Inflammatory macrophage (primary cell): ENCODE results near the gene LCOR.
"Not testable (repeated sequence)": the region's sequence is repeated elsewhere in the genome, so short reads cannot be mapped to it uniquely, and the experiment has no call there.

Source experiments
- DNase-seq, 2 donors: peaks; one replicate each; pipeline ENCODE4 v3.0.0-alpha.2; 2020 to 2022

Gene LCOR

DNA sequence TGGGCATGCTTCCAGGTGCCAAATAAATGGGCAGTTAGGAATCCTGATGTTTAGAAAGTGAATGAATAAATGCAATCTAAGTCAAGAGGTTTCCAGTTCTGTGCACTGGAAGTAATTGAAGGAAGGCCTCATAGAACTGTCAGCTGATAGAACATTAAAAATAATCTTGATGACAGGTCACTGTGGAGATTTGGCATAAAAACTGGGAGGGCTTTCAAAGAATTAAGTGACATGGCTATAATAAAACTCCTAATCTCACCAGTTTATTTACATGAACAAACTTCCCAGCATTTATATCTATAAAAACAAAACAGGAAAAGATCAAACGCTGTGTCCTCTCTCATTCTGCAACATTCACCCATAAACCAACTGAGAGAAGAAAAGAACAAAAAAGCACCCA lies 183.1 kb downstream of the LCOR start:
- DNase-seq: no peak

- DNase-seq: no peak
Measured at GRCh38 chr10:97016728-97017473, 184.8 kb downstream of the LCOR start.

DNA sequence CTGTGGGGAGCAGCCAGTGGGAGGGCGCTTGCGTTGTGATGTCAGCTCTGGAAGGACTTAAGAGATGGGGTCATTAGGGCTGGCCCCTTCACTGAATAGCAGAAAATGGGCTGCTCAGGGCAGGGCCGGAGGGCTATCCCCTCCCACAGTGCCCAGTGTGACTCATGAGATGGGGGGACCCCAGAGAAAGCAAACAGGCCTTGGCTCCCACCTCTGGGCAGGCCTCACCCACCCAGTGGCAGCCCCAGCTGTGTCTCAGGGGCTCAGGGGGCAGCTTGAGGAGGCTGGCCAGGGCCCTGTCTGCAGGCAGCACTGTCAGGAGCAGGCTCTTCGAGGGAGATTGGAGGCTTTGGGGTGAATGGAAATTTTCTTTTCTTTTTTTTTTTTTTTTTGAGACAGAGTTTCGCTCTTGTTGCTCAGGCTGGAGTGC lies 185.4 kb downstream of the LCOR start:
- DNase-seq: no peak

- no peak for DNase-seq
Measured at GRCh38 chr10:97018251-97019212, 186.4 kb downstream of the LCOR start.

DNA sequence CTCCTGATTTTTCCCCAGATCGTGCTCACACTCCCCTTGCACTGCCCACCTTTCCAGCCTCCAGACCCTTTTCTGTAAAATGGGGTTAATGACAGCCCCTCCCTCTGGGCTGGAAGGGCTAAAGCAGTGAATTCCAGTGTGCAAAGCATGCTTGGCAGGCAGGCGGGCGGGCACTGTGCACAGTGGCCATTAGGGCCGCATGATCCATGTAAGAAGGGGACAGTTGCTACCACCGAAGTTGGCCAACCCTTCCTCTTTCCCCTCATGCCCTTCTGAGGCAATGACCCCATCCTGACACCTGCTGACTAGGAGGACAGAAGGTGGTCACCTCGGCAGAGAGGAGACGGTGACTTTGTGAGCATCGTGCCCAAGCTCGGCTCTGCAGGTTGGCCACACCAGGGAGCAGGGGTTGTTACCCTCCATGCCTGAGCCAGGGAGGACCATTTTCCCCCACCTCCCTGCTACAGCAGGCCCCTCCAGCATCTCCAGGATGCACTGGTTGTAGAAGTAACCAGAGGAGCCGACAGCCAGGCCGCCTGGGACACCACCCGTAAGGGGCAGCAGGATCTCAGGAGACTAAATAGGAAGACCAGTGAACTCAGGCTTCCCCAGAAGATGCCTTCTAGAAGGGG lies 187.2 kb downstream of the LCOR start:
- DNase-seq: no peak

DNA sequence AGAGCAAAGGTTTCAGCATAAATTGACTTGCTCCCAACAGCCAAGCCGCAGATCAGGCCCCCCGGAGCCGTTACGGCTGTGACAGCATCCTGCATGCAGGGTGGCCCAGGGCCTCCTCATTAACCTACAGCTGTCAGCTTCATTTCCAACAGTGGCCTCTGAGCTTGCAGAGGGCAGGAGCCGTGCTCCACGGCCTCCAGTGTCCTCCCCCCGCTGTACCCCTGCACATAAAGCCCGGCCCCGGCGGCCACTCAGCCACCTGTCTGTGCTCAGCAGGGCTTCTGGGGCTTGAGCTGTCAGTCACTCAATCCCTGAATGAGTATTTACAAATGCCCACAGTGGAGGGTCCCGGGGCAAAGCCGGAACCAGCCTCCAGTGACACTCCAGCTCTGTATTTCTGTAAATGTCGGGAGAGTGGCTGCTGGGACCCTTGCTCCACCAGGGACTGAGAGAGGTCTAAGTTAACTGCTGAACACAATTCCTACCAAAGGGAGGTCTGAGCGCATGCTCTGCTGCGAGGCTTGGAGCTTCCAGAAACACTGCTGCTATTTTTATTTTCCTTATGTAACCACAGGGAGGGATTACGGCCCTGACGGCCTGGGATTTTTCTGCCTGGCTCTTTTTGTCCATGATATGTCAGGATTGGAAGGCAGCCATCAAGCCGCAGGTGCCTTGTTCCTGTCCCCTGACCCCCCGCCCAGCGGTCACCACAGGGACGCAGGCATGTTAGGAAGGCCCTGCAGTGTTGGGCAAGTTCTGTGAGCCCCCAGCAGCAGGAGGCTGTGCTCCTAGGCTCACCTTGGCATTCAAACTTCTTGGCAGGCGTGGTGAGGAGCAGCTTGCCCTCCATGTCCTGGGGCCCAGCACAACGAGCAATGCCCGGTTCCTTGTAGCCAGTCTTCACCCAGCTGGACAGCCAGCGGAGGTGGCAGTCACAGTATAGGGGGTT lies 188.6 kb downstream of the LCOR start:
- DNase-seq: no peak

- DNase-seq: no peak
Measured at GRCh38 chr10:97022616-97023015, 190.5 kb downstream of the LCOR start.

GRCh38 chr10:97023401-97024167 lies 191.5 kb downstream of the LCOR start:
- no peak for DNase-seq

- DNase-seq: no peak
Measured at GRCh38 chr10:97024168-97025073, 192.3 kb downstream of the LCOR start.

DNA sequence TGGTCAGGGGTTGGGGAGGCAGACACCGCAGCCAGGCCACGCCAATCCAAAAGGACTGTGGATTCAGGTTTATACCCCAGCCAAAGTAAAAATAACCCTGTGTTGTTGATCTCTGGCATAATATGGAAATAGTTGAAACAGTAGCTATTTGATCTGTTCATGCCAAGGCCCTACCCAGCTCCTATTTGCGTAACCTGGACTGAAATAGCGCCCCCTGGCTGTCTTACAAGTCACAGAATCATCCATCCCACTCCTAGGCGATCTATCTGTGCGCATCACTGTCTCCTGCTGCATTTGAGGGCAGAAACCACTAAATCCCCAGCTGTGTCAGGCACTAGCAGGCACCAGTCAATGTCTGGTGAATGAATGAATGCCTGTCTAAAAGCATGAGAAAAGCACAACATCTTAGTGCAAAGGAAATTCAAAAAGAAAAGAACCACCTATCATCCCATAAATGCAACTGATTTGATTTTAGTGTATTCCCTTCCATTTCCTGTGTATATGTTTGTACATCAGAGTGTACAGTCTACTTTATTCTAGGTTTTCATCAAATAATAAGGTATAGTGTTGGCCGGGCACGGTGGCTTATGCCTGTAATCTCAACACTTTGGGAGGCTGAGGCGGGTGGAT lies 193.6 kb downstream of the LCOR start:
- peak; percentile 39 to 60 for DNase-seq

GRCh38 chr10:97028126-97028831 lies 196.2 kb downstream of the LCOR start:
- DNase-seq: no peak

DNA sequence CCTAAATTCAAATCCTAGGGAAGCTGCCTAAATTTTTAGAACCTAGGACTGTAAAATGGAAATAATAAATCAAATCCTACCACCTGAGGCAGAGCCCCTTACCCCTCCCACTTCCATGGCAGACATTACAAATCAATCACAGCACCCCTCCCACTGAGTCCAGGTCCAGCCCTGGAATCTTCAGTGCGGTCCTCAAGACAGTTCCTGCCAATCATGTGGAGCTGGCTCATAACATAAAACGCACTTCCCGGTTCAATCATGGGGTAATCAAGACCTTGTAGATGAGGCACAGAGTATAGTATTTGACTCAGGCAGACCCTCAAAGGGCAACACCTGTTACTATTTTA lies 196.7 kb downstream of the LCOR start:
- DNase-seq: no peak

DNA sequence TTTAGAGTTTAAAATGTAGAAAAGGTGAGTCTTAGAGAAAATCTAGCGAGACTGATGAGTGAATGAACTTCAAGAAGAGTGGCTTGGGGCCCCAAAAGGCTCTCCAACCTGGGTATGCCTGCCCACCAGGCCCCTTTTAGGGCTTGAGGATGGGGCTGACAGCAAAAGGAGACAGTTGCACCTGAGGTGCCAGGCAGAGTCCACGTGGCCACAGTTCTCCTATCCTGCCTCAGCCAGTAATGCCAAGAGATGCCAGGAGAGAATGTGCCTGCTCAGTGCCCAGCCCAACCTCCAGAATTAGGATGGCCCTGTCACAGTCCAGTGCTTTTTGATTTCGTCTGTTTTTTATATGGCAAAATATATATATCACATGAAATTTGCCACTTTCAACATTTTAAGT lies 197.2 kb downstream of the LCOR start:
- DNase-seq: no peak

DNA sequence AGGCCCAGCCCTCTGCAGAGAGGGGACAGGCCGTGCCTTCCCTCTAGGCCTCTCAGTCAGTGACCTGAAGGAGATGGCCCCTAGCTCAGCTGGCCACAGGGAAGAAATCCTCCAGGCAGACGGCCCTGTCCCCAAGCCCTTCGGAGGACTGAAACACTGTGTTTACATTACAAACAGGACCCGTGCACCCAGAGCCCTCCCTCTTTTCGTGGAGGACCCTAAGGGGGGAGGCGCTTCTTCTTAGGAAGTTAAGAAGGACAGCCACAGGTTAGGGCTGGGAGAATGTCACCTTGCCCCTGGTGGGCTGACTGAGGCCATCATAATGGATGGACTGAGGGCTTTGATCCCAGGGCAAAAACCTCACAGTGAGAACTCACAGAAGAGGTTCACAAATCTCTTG lies 198.8 kb downstream of the LCOR start:
- DNase-seq: no peak

DNA sequence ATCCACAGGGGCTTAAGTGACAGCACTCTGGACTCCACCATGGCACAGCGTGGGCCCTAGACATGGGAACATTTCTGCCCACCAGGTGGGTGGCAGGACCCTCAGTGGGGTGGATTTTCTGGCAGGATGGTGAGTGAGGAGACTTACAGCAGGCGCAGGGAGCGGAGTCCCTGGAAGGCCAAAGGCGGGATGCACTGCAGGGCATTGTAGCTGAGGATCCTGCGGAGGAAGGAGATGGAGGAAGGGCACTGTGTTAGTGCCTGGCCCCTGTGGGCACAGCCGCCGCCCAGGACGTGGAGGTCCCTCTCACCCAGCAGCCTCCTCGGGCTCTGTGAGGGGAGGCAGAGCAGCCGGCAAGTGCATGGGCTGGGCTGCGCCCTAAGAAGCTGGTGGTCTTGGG lies 199.4 kb downstream of the LCOR start:
- DNase-seq: no peak

DNA sequence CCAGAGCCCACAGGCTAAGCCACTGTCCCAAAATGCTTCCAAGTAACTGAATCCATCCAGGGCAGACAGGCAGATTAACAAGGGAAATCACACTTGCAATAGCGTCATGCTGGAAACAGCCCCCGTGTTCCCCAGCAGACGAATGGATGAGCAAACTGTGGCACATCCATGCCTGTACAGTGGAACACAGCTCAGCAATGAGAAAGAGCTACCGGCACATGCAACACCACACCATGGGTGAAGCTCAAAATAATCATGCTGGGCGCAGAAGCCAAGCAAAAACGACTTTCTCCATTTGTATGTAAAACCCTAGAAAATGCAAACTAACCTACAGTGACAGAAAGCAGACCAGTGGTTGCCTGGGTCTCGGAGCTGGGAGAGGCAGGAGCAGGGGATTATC lies 200.5 kb downstream of the LCOR start:
- DNase-seq: no peak

DNA sequence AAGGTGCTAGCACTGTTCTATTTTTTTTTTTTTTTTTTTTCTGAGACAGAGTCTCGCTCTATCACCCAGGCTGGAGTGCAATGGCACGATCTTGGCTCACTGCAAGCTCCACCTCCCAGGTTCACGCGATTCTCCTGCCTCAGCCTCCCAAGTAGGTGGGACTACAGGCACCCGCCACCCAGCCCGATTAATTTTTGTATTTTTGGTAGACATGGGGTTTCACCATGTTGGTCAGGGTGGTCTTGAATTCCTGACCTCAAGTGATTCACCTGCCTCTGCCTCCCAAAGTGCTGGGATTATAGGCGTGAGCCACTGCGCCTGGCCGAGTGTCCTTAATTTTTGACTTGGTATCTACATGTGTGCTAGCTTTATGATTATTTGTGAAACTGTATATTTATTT lies 201.7 kb downstream of the LCOR start:
- DNase-seq: not testable (repeated sequence)

GRCh38 chr10:97034301-97034700 lies 202.2 kb downstream of the LCOR start:
- no peak for DNase-seq
